Measurements from ENCODE around the gene KRT12. TPM values are rescaled to one million over a fixed set of nuclear protein-coding genes. Genes with fewer than 3 reads are reported as not detected.

The KRT12 gene
- total RNA-seq, 1 donor from 2014 or later, result not detected

- TF ChIP-seq, protein P1, sequence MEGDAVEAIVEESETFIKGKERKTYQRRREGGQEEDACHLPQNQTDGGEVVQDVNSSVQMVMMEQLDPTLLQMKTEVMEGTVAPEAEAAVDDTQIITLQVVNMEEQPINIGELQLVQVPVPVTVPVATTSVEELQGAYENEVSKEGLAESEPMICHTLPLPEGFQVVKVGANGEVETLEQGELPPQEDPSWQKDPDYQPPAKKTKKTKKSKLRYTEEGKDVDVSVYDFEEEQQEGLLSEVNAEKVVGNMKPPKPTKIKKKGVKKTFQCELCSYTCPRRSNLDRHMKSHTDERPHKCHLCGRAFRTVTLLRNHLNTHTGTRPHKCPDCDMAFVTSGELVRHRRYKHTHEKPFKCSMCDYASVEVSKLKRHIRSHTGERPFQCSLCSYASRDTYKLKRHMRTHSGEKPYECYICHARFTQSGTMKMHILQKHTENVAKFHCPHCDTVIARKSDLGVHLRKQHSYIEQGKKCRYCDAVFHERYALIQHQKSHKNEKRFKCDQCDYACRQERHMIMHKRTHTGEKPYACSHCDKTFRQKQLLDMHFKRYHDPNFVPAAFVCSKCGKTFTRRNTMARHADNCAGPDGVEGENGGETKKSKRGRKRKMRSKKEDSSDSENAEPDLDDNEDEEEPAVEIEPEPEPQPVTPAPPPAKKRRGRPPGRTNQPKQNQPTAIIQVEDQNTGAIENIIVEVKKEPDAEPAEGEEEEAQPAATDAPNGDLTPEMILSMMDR (conservative IDR thresholded peaks at IDR 0.05; ENCODE audit: low read depth, low read length), result no peak
- no peak for DNase-seq (ENCODE audit: low read depth)
- no peak overlapping the region for H3K4me3 ChIP-seq (ENCODE audit: low read depth, low read length)
Measured at GRCh38 chr17:40848583-40849235, 18.3 kb downstream of the KRT12 start.

DNA sequence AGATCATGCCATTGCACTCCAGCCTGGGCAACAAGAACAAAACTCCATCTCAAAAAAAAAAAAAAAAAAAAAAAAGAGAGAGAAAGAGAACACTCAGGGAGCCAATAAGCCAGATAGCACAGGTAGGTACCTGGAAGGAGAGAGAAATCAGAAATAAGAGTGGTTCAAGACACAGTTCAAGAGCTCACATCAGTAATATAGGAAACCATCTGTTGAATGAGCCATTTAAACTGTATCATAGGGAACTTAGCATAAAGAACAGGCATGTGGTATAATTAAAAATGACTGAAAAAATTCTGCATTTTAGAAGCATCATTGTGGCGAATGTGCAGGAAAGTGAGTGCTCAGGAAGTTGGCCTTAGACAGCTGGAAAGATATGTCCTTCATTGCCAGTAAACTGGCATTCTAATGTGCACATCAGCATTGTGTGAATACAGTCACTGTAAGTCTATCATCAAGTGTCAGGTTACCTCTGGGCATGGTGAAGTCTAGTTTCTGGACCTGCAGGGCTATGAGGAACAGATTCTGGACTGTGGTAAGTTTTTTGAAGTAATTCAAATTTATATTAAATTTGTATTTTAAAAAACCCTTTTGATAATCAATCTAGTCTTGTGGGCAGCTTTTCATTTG, 20.4 kb downstream of the KRT12 start:
- TF ChIP-seq, protein P1 (conservative IDR thresholded peaks at IDR 0.05; ENCODE audit: low read depth, low read length), result no peak
- DNase-seq (ENCODE audit: low read depth), result no peak
- no peak overlapping the region for H3K4me3 ChIP-seq (ENCODE audit: low read depth, low read length)

GRCh38 chr17:40844671-40845107, 22.3 kb downstream of the KRT12 start:
- no peak for DNase-seq (ENCODE audit: low read depth)
- H3K4me3 ChIP-seq (ENCODE audit: low read depth, low read length), result no peak overlapping the region
- TF ChIP-seq, protein P1 (conservative IDR thresholded peaks at IDR 0.05; ENCODE audit: low read depth, low read length), result no peak

GRCh38 chr17:40843242-40843641, 23.8 kb downstream of the KRT12 start:
- DNase-seq (ENCODE audit: low read depth), result no peak
- no peak overlapping the region for H3K4me3 ChIP-seq (ENCODE audit: low read depth, low read length)
- TF ChIP-seq, protein P1 (conservative IDR thresholded peaks at IDR 0.05; ENCODE audit: low read depth, low read length), result no peak

DNA sequence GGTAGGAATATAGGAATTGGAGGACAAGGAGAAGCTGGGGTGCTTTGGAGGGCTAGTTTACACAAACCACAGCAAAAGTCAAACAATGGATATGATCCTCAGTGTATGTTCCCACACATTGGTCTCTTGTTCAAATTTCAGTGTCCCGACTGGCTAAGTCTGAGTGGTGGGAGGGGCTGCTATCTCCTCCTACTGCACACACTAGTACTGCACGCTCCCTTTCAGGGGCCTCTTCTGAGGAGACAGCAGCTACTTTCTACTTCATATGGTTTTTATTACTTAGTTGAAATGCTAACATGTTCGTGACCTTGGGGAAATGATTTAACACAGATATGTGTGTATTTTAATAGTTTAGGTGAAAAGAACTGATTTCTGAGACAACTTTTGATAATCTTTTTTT, 25.8 kb downstream of the KRT12 start:
- DNase-seq (ENCODE audit: low read depth), result no peak
- TF ChIP-seq, protein P1 (conservative IDR thresholded peaks at IDR 0.05; ENCODE audit: low read depth, low read length), result no peak
- no peak overlapping the region for H3K4me3 ChIP-seq (ENCODE audit: low read depth, low read length)

DNA sequence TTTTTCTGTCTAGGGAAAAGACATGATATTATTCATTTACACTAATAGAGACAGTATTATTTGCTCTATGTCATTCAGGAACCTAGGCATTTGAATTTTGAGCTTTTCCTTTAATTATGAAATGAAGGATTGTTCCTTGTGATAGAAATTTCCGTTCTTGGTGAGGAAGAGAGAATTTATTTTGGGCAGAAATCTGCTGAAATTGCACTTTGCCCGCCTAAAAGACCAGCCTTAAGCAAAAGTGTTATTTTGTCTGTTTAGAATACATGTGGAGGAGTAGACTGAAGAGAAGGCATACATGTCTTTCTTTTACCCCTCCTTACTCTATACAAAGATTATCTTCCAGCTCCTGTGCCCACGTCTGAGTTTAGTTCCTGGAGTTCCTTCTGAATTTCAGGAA, 27.8 kb downstream of the KRT12 start:
- no peak overlapping the region for H3K4me3 ChIP-seq (ENCODE audit: low read depth, low read length)
- no peak for DNase-seq (ENCODE audit: low read depth)
- TF ChIP-seq, protein P1 (conservative IDR thresholded peaks at IDR 0.05; ENCODE audit: low read depth, low read length), result no peak

DNA sequence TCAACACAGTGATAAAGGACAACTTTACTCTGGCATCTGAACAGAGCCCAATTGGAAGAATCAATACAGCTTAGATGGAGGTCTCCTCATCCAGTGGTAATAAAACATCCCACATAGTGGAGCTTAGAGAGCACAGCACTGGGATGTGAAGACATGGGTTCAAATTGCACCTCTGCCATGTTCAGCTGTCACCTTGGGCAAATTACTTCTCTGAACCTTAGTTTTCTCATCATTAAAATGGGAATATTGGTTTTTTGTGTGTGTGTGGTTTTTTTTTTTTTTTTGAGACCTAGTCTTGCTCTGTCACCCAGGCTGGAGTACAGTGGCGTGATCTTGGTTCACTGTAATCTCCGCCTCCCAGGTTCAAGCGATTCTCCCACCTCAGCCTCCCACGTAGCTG, 31.0 kb downstream of the KRT12 start:
- H3K4me3 ChIP-seq (ENCODE audit: low read depth, low read length), result no peak overlapping the region
- DNase-seq (ENCODE audit: low read depth), result no peak
- TF ChIP-seq, protein P1 (conservative IDR thresholded peaks at IDR 0.05; ENCODE audit: low read depth, low read length), result no peak
